ENCODE measurements around the gene SLCO3A1.

The SLCO3A1 gene

DNA sequence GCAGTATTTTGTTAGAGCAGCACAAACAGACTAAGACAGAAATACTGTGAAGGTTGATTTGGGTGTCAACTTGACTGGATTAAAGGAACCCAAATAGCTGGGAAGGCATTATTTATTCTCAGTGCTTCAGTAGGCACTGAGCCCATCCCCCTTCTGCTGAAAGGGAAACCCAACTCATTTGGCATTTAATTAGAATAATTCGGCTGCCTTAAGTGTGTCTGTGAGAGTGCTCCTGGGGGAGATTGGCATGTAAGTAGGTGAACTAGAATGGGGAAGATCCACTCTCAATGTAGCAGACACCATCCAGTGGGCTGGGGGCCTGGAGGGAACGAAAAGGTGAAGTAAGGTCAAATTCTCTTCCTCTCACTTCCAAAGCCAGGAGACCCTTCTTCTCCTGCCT is 20.5 kb upstream of the SLCO3A1 start:
- no peak overlapping the region for H3K4me3 ChIP-seq (ENCODE audit: low read length)
- no peak for DNase-seq (ENCODE audit: low read depth)
- TF ChIP-seq, protein P1, sequence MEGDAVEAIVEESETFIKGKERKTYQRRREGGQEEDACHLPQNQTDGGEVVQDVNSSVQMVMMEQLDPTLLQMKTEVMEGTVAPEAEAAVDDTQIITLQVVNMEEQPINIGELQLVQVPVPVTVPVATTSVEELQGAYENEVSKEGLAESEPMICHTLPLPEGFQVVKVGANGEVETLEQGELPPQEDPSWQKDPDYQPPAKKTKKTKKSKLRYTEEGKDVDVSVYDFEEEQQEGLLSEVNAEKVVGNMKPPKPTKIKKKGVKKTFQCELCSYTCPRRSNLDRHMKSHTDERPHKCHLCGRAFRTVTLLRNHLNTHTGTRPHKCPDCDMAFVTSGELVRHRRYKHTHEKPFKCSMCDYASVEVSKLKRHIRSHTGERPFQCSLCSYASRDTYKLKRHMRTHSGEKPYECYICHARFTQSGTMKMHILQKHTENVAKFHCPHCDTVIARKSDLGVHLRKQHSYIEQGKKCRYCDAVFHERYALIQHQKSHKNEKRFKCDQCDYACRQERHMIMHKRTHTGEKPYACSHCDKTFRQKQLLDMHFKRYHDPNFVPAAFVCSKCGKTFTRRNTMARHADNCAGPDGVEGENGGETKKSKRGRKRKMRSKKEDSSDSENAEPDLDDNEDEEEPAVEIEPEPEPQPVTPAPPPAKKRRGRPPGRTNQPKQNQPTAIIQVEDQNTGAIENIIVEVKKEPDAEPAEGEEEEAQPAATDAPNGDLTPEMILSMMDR (conservative IDR thresholded peaks at IDR 0.05; ENCODE audit: low read depth, low read length) = no peak

DNA sequence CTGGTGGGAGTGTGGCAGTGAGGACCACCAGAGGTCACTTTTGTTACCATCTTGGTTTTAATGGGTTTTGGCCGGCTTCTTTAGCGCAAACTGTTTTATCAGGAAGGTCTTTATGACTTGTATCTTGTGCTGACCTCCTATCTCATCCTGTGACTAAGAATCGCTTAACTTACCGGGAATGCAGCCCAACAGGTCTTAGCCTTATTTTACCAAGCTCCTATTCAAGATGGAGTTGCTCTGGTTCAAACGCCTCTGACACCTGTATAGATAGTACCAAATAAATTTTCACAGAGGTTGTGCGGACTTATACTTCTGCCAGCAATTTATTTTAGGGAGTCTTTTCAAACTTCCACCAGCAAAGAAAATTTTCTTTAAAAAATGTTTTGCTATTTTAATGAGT is 13.6 kb upstream of the SLCO3A1 start:
- DNase-seq (ENCODE audit: low read depth) = no peak
- no peak overlapping the region for H3K4me3 ChIP-seq (ENCODE audit: low read length)
- TF ChIP-seq, protein P1 (conservative IDR thresholded peaks at IDR 0.05; ENCODE audit: low read depth, low read length) = no peak

DNA sequence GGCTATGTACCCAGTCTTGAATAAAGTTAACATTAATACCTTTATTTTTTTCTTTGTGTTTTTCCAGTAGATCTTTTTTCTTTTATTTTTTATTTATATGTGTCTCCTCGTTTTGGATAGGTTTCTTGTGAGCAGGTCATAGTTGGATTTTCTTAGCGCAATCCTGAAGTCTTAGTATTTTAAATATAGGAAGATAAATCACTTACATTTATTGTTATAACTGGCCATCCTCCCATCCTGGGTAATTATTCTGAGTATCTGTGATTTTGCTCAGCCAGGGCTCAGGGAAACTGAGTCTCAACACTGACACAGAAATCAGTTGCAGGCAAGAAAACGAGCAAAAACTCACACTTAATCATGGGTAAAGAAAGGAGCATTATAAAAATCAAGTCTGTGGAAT is 11.6 kb upstream of the SLCO3A1 start:
- no peak for DNase-seq (ENCODE audit: low read depth)
- H3K4me3 ChIP-seq (ENCODE audit: low read length) = no peak overlapping the region
- TF ChIP-seq, protein P1 (conservative IDR thresholded peaks at IDR 0.05; ENCODE audit: low read depth, low read length) = no peak

DNA sequence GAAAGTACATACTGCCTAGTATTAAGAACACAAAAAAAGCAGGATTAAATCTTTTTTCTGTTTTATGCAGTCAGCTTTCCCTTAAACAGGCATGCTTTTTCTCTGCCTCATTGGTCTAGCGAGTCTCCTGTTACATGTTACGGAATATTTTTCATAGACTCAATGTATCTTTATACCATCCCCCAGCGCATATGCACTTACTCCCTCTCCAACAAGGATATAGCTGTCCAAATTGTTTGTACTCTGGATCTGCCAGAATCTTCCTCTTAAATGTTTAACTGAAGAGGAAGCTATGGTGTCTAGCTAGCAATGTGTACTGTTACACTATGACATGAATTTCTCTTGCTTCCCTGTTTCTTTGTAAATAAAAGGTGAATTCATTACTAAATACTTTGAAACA is 9.2 kb upstream of the SLCO3A1 start:
- TF ChIP-seq, protein P1 (conservative IDR thresholded peaks at IDR 0.05; ENCODE audit: low read depth, low read length) = no peak
- no peak for DNase-seq (ENCODE audit: low read depth)
- H3K4me3 ChIP-seq (ENCODE audit: low read length) = no peak overlapping the region

DNA sequence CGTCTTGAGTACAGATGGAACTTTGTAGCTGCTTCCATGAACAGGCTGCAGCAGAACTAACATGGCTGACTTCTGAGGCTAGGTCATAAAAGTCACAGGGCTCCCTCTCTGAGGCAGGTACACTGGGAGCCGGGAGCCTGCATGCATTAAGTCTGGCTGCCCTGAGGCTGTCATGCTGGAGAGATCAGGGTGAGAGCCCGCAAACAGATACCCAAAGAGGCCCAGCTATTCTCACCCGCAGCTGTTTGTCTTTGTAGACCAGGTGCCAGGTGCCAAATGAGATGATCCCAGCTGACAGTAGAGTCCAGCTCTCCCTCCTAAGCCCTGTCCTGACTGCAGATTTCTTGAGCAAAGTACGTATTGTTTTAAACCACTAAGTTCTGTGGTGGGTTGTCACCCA is 8.6 kb upstream of the SLCO3A1 start:
- TF ChIP-seq, protein P1 (conservative IDR thresholded peaks at IDR 0.05; ENCODE audit: low read depth, low read length) = no peak
- no peak overlapping the region for H3K4me3 ChIP-seq (ENCODE audit: low read length)
- DNase-seq (ENCODE audit: low read depth) = no peak

DNA sequence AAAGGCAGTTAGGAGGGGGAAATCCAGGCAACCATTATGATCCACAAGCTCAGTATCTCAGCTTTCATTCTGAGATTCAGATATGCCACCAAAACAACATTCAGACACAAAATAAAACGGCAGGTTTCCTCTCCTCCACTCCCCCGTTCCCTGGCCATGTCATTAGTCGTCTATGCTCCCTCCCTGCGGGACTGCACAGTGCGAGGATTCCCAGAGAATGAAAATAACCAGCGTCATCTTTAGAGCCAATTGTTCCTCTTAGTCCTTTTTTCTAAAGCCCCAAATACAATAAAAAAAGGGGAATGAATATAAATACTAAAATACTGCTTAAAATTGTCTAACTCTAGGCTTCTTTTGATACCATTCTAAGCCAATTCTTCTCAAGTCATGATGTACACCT is 7.8 kb upstream of the SLCO3A1 start:
- H3K4me3 ChIP-seq (ENCODE audit: low read length) = no peak overlapping the region
- no peak for DNase-seq (ENCODE audit: low read depth)
- TF ChIP-seq, protein P1 (conservative IDR thresholded peaks at IDR 0.05; ENCODE audit: low read depth, low read length) = no peak

DNA sequence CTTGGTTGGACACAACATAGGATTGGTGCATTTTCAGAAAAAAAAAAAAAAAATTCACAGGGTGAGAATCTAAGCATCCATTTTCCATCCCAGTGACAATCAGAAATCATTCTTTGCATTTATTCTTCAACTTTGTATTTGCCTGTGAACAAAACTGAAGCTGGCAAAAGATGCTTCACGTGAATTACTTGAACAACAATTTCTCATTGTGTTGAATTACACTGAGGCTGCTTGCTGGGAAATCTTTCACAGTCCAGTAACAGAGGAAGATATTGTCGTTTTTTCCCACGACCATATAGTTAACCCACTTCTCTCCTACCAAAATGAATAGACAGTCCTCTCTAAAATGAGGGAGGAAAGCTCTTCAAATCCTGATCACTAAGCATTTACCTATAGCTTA is 4.3 kb upstream of the SLCO3A1 start:
- no peak overlapping the region for H3K4me3 ChIP-seq (ENCODE audit: low read length)
- TF ChIP-seq, protein P1 (conservative IDR thresholded peaks at IDR 0.05; ENCODE audit: low read depth, low read length) = no peak
- no peak for DNase-seq (ENCODE audit: low read depth)

Measured in retinal pigment epithelial cell (primary cell).